IMR-90 (cell line): ENCODE data around the gene CRNN. TPM values are rescaled to one million over a fixed set of nuclear protein-coding genes. Genes with fewer than 3 reads are reported as not detected.

Source experiments
- ATAC-seq: fragments of 200-7000 bp; cut with Tn5 transposase; 2 replicates; pipeline ENCODE4 v1.9.1; 2020; ENCODE audit warnings: low read depth, mild to moderate bottlenecking, moderate library complexity
- BruUV-seq: library from RNA; stranded (reverse); fragments of 400-500 nt; replicated peaks from 2 replicates; lab custom pipeline; 2021; lab: Mats Ljungman, UMichigan
- CTCF ChIA-PET: fragments of 300-600 bp; formaldehyde crosslinking; extraction: SDS; loops from one replicate; lab custom pipeline; 2021; ENCODE audit warnings: antibody characterized with exemption; lab: Yijun Ruan, JAX
- POLR2A ChIA-PET: fragments of 300-600 bp; sonication (Branson Sonifier 250); formaldehyde crosslinking; loops from one replicate; lab custom pipeline; 2022; ENCODE audit warnings: antibody characterized with exemption; ENCODE audit not compliant: unreplicated experiment; lab: Charles Lee
- DNase-seq: peaks from one replicate; pipeline ENCODE4 v3.0.0; 2013
- H2AFZ ChIP-seq: replicated peaks from 2 replicates; pipeline ENCODE3; 2013; ENCODE audit warnings: low read length, mild to moderate bottlenecking; ENCODE audit not compliant: poor library complexity
- H2AK5ac ChIP-seq: 2 replicates; pipeline ENCODE4 v1.6.1; 2013; ENCODE audit warnings: low read depth, low read length, inconsistent platforms
- H2AK9ac ChIP-seq: replicated peaks from 2 replicates; pipeline ENCODE3; 2013; ENCODE audit warnings: mild to moderate bottlenecking, low read depth, low read length, moderate library complexity; ENCODE audit not compliant: poor library complexity
- H2BK120ac ChIP-seq: 2 replicates; pipeline ENCODE4 v1.6.1; 2013; ENCODE audit warnings: low read depth, low read length, inconsistent platforms
- H2BK15ac ChIP-seq: 3 replicates; pipeline ENCODE4 v1.6.1; 2013; ENCODE audit warnings: low read depth, low read length, inconsistent platforms
- H2BK20ac ChIP-seq: 2 replicates; pipeline ENCODE4 v1.6.1; 2013; ENCODE audit warnings: low read depth, mild to moderate bottlenecking, inconsistent platforms, low read length, moderate library complexity
- H2BK5ac ChIP-seq: 2 replicates; pipeline ENCODE4 v1.6.1; 2013; ENCODE audit warnings: mild to moderate bottlenecking, low read depth, low read length, inconsistent platforms; ENCODE audit not compliant: poor library complexity, severe bottlenecking
- H3K14ac ChIP-seq: replicated peaks from 2 replicates; pipeline ENCODE4 v1.6.1; 2013; ENCODE audit warnings: low read depth, low read length, inconsistent platforms
- H3K18ac ChIP-seq: 2 replicates; pipeline ENCODE4 v1.6.1; 2013; ENCODE audit warnings: low read depth, low read length, control low read depth
- H3K23ac ChIP-seq: 2 replicates; pipeline ENCODE4 v1.6.1; 2013; ENCODE audit warnings: low read depth, low read length, inconsistent platforms
- H3K27ac ChIP-seq: 2 replicates; pipeline ENCODE4 v1.5.1; 2013; ENCODE audit warnings: mild to moderate bottlenecking, control low read depth, low read length; ENCODE audit not compliant: insufficient read depth
- H3K27me3 ChIP-seq: 2 replicates; pipeline ENCODE4 v1.6.1; 2013; ENCODE audit warnings: low read length; ENCODE audit not compliant: control insufficient read depth, insufficient read depth
- H3K36me3 ChIP-seq: 2 replicates; pipeline ENCODE4 v1.6.1; 2013; ENCODE audit warnings: low read length, mixed read lengths; ENCODE audit not compliant: control insufficient read depth, insufficient read depth
- H3K4ac ChIP-seq: 2 replicates; pipeline ENCODE4 v1.6.1; 2013; ENCODE audit warnings: low read depth, low read length, inconsistent platforms
- H3K4me1 ChIP-seq: 2 replicates; pipeline ENCODE4 v1.6.1; 2013; ENCODE audit warnings: low read length, mixed read lengths; ENCODE audit not compliant: control insufficient read depth, insufficient read depth
- H3K4me2 ChIP-seq: 2 replicates; pipeline ENCODE4 v1.6.1; 2013; ENCODE audit warnings: low read depth, mild to moderate bottlenecking, control low read depth, low read length, moderate library complexity
- H3K4me3 ChIP-seq: 2 replicates; pipeline ENCODE4 v1.5.1; 2013; ENCODE audit warnings: low read depth, mild to moderate bottlenecking, control low read depth, low read length, moderate library complexity; ENCODE audit not compliant: insufficient read depth
- H3K56ac ChIP-seq: 2 replicates; pipeline ENCODE4 v1.6.1; 2013; ENCODE audit warnings: low read length, inconsistent platforms; ENCODE audit not compliant: insufficient read depth; ENCODE audit errors: extremely low read depth
- H3K79me1 ChIP-seq, 2 experiments: 2 replicates each; pipeline ENCODE4 v1.6.1; 2013; ENCODE audit warnings: low read length in 2 of 2, inconsistent platforms in 1 of 2, low read depth in 1 of 2
- H3K9ac ChIP-seq: 2 replicates; pipeline ENCODE4 v1.6.1; 2013; ENCODE audit warnings: low read depth, low read length, control low read depth
- H3K9me1 ChIP-seq: 2 replicates; pipeline ENCODE4 v1.6.1; 2013; ENCODE audit warnings: low read length, inconsistent platforms; ENCODE audit not compliant: insufficient read depth
- H3K9me3 ChIP-seq: 2 replicates; pipeline ENCODE4 v1.6.1; 2013; ENCODE audit warnings: low read length; ENCODE audit not compliant: control insufficient read depth, insufficient read depth
- H4K20me1 ChIP-seq: 2 replicates; pipeline ENCODE4 v1.6.1; 2013; ENCODE audit warnings: low read length, inconsistent platforms; ENCODE audit not compliant: insufficient read depth
- H4K5ac ChIP-seq: 2 replicates; pipeline ENCODE4 v1.6.1; 2013; ENCODE audit warnings: mild to moderate bottlenecking, low read depth, low read length, control low read depth
- H4K8ac ChIP-seq, 2 experiments: 2 replicates each; pipeline ENCODE4 v1.6.1; 2013; ENCODE audit warnings: low read depth in 2 of 2, low read length in 2 of 2, control low read depth in 1 of 2, inconsistent platforms in 1 of 2
- H4K91ac ChIP-seq: 2 replicates; pipeline ENCODE4 v1.6.1; 2013; ENCODE audit warnings: low read depth, low read length, inconsistent platforms; ENCODE audit not compliant: insufficient read depth
- CEBPB ChIP-seq: IDR thresholded peaks from 2 replicates; pipeline ENCODE4 v1.6.1; 2012; ENCODE audit warnings: low read depth, low read length, improper control_type of control experiment
- NFE2L2 ChIP-seq: fragments of 150-350 bp; IDR thresholded peaks from 2 replicates; pipeline ENCODE4 v1.6.1; 2016; ENCODE audit warnings: low read depth, mild to moderate bottlenecking, low read length
- RCOR1 ChIP-seq: IDR thresholded peaks from 2 replicates; pipeline ENCODE4 v1.6.1; 2012; ENCODE audit warnings: mild to moderate bottlenecking, low read length, improper control_type of control experiment; ENCODE audit not compliant: insufficient replicate concordance
- SMC3 ChIP-seq: fragments of 150-350 bp; IDR thresholded peaks from 2 replicates; pipeline ENCODE4 v1.6.1; 2016; ENCODE audit warnings: low read depth, mild to moderate bottlenecking, antibody characterized with exemption, low read length, moderate library complexity
- WGBS, 2 experiments: methylation state at CpG; one replicate each; pipeline versions ENCODE4 v1.1.5 to v1.1.7; 2013; ENCODE audit warnings: missing lambda C conversion rate in 2 of 2; ENCODE audit not compliant: insufficient read length in 1 of 2; ENCODE audit errors: extremely low coverage in 2 of 2; 5-methylcytosine and 5-hydroxymethylcytosine counted together
- dilution Hi-C: fragments of 300-500 bp; cut with HindIII; formaldehyde crosslinking; loops from one replicate; pipeline ENCODE4 v1.14.3; 2018; ENCODE audit warnings: low sequenced_read_pairs; ENCODE audit not compliant: unreplicated experiment
- in situ Hi-C: fragments of 300-500 bp; cut with MboI; formaldehyde crosslinking; loops from 3 replicates; pipeline ENCODE4 v1.14.3; 2019; ENCODE audit warnings: low sequenced_read_pairs, inconsistent platforms, mixed read lengths
- intact Hi-C: fragments of 100-400 bp; cut with micrococcal nuclease; formaldehyde crosslinking; loops from 2 replicates; pipeline ENCODE4 v1.10.0; 2022
- polyA plus RNA-seq, 3 experiments: library from polyadenylated mRNA; depleted of rRNA; stranded (reverse); fragments of >200 nt; gene quantifications; 2 replicates each; pipeline ENCODE4 v1.2.3, GENCODE V29; 2012; ENCODE audit warnings: low replicate concordance in 1 of 3
- total RNA-seq: library from RNA; depleted of rRNA; stranded (reverse); fragments of >200 nt; gene quantifications from 2 replicates; pipeline ENCODE4 v1.2.3, GENCODE V29; 2012
- TF ChIP-seq, protein P1 (sequence below): fragments of 150-350 bp; IDR thresholded peaks from 2 replicates; pipeline ENCODE4 v1.6.1; 2017; ENCODE audit warnings: mild to moderate bottlenecking, antibody characterized with exemption, low read length, low read depth

The CRNN gene
- total and polyA plus RNA-seq, 2 of the 4 experiments (the other 2 are of a cell fraction), result not detected

GRCh38 chr1:152410599-152410998 is 3.5 kb downstream of the CRNN start:
- no CpG with 5 or more reads among the region's 7 CpGs for WGBS, 2 experiments
- Histone ChIP-seq H3K9me3 (no peaks in the 10 kb centered on the region), H3K18ac (no peak overlapping the region), H3K27ac (no peak overlapping the region), H2BK20ac (no peak overlapping the region), H3K4me2 (no peak overlapping the region), H3K27me3 (no peaks in the 10 kb centered on the region), H4K91ac (no peak overlapping the region), H3K4me1 (no peaks in the 10 kb centered on the region), H3K9ac (no peak overlapping the region), H3K14ac (no peak overlapping the region), H4K20me1 (no peaks in the 10 kb centered on the region), H2BK120ac (no peak overlapping the region), H2AK9ac (no peak overlapping the region), H3K79me1 (no peaks in the 10 kb centered on the region), H4K5ac (no peak overlapping the region), H3K4ac (no peak overlapping the region), H2AFZ (peak overlapping the region; percentile 32), H3K56ac (no peak overlapping the region), H2BK15ac (no peak overlapping the region), H3K23ac (no peak overlapping the region), H4K8ac (no peak overlapping the region), H2AK5ac (no peak overlapping the region), H3K4me3 (no peak overlapping the region), H2BK5ac (no peak overlapping the region), H3K36me3 (no peaks in the 10 kb centered on the region), H3K9me1 (no peaks in the 10 kb centered on the region)
- ChIA-PET POLR2A (no interaction called here), CTCF (no interaction called here)
- DNase-seq (peak; percentile 1), ATAC-seq (peak; percentile 32; the same call in 1 of the 2 replicates)
- intact Hi-C loops (no loop called here), dilution Hi-C loops (no loop called here), in situ Hi-C loops (no loop called here)
- TF ChIP-seq CEBPB (no peak), NFE2L2 (no peak), RCOR1 (no peak), SMC3 (no peak)
- TF ChIP-seq, protein P1, sequence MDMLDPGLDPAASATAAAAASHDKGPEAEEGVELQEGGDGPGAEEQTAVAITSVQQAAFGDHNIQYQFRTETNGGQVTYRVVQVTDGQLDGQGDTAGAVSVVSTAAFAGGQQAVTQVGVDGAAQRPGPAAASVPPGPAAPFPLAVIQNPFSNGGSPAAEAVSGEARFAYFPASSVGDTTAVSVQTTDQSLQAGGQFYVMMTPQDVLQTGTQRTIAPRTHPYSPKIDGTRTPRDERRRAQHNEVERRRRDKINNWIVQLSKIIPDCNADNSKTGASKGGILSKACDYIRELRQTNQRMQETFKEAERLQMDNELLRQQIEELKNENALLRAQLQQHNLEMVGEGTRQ, result no peak
- no TSS peak for BruUV-seq
